Effector memory CD8-positive, alpha-beta T cell (primary cell): ENCODE measurements around the gene MEMO1.
"Not testable (repeated sequence)": the region's sequence is repeated elsewhere in the genome, so short reads cannot be mapped to it uniquely, and the experiment has no call there.

Experiments
- ATAC-seq: fragments of 150-1000 bp; cut with Tn5 transposase; replicated peaks from 2 replicates; pipeline ENCODE4 v1.10.0; 2021; ENCODE audit warnings: mild to moderate bottlenecking, moderate library complexity
- DNase-seq, 3 experiments: peaks; one replicate each; pipeline ENCODE4 v3.0.0; 2021
- H3K27ac Mint-ChIP-seq, 2 donors: one replicate each; pipeline ENCODE4 v1.8.0; 2022; ENCODE audit warnings: mild to moderate bottlenecking in 2 of 2, mixed read lengths in 2 of 2, moderate library complexity in 2 of 2
- H3K27me3 Mint-ChIP-seq, 2 donors: one replicate each; pipeline ENCODE4 v1.8.0; 2022; ENCODE audit warnings: mixed read lengths in 2 of 2
- H3K36me3 Mint-ChIP-seq: one replicate; pipeline ENCODE4 v1.8.0; 2022; ENCODE audit warnings: mild to moderate bottlenecking, moderate library complexity, mixed read lengths; ENCODE audit not compliant: insufficient read depth
- H3K4me1 Mint-ChIP-seq, 2 donors: one replicate each; pipeline ENCODE4 v1.8.0; 2022; ENCODE audit warnings: low read depth in 2 of 2, mixed read lengths in 2 of 2
- H3K4me3 Mint-ChIP-seq, 2 donors: one replicate each; pipeline ENCODE4 v1.8.0; 2022; ENCODE audit warnings: mild to moderate bottlenecking in 2 of 2, mixed read lengths in 2 of 2, moderate library complexity in 2 of 2
- H3K9me3 Mint-ChIP-seq, 2 donors: one replicate each; pipeline ENCODE4 v1.8.0; 2022; ENCODE audit warnings: mixed read lengths in 2 of 2

The MEMO1 gene

GRCh38 chr2:31987454-31988220 is 23.2 kb downstream of the MEMO1 start:
- DNase-seq = no peak

GRCh38 chr2:31986906-31987305 is 23.9 kb downstream of the MEMO1 start:
- no peaks in the 10 kb centered on the region for H3K27me3 Mint-ChIP-seq
- peak overlapping the region; percentile 2 to 57 for H3K27ac Mint-ChIP-seq

More at GRCh38 chr2:31987454-31988220, 23.2 kb downstream of the MEMO1 start:
- Mint-ChIP-seq H3K27me3 (no peaks in the 10 kb centered on the region), H3K4me3 (no peak overlapping the region), H3K4me1 (peaks cover 9 to 29% of the 10 kb centered on the region in 2 donors), H3K27ac (no peak overlapping the region), H3K9me3 (no peaks in the 10 kb centered on the region), H3K36me3 (peaks cover 15% of the 10 kb centered on the region)
- ATAC-seq = no peak

GRCh38 chr2:31983762-31984467 is 26.9 kb downstream of the MEMO1 start:
- Mint-ChIP-seq H3K27ac (peak overlapping the region in 1 of 2 donors; percentile 69), H3K27me3 (no peaks in the 10 kb centered on the region), H3K4me3 (no peak overlapping the region), H3K4me1 (peaks cover 18 to 31% of the 10 kb centered on the region in 2 donors), H3K9me3 (no peaks in the 10 kb centered on the region), H3K36me3 (peaks cover 6% of the 10 kb centered on the region)
- ATAC-seq (no peak), DNase-seq (no peak)

More at GRCh38 chr2:31986906-31987305, 23.9 kb downstream of the MEMO1 start:
- no peak for DNase-seq
- H3K36me3 Mint-ChIP-seq = peaks cover 13% of the 10 kb centered on the region
- no peak overlapping the region for H3K4me3 Mint-ChIP-seq
- peaks cover 7 to 24% of the 10 kb centered on the region in 2 donors for H3K4me1 Mint-ChIP-seq
- no peaks in the 10 kb centered on the region for H3K9me3 Mint-ChIP-seq
- no peak for ATAC-seq

- no peaks in the 10 kb centered on the region for H3K9me3 Mint-ChIP-seq
- H3K4me3 Mint-ChIP-seq = peak overlapping the region in 1 of 2 donors; percentile 37
- DNase-seq = no peak
Observed at GRCh38 chr2:31980674-31981356, 30.0 kb downstream of the MEMO1 start.

GRCh38 chr2:31979956-31980355 is 30.9 kb downstream of the MEMO1 start:
- Mint-ChIP-seq H3K27me3 (no peaks in the 10 kb centered on the region), H3K9me3 (no peaks in the 10 kb centered on the region), H3K27ac (no peak overlapping the region), H3K4me3 (no peak overlapping the region), H3K36me3 (peaks cover 6% of the 10 kb centered on the region), H3K4me1 (peaks cover 18 to 40% of the 10 kb centered on the region in 2 donors)
- DNase-seq (no peak), ATAC-seq (no peak)

More at GRCh38 chr2:31980674-31981356, 30.0 kb downstream of the MEMO1 start:
- H3K36me3 Mint-ChIP-seq = peaks cover 6% of the 10 kb centered on the region
- H3K27me3 Mint-ChIP-seq = no peaks in the 10 kb centered on the region
- H3K4me1 Mint-ChIP-seq = peaks cover 18 to 40% of the 10 kb centered on the region in 2 donors
- peak; percentile 93 for ATAC-seq
- H3K27ac Mint-ChIP-seq = peak overlapping the region; percentile 2 to 70

- DNase-seq = no peak
- H3K4me1 Mint-ChIP-seq = peaks cover 18 to 36% of the 10 kb centered on the region in 2 donors
- H3K4me3 Mint-ChIP-seq = no peak overlapping the region
- no peaks in the 10 kb centered on the region for H3K9me3 Mint-ChIP-seq
- no peaks in the 10 kb centered on the region for H3K27me3 Mint-ChIP-seq
- ATAC-seq = no peak
- H3K36me3 Mint-ChIP-seq = peaks cover 2% of the 10 kb centered on the region
- H3K27ac Mint-ChIP-seq = no peak overlapping the region
Observed at GRCh38 chr2:31979018-31979417, 31.8 kb downstream of the MEMO1 start.

GRCh38 chr2:31978436-31978835 is 32.4 kb downstream of the MEMO1 start:
- DNase-seq = no peak
- Mint-ChIP-seq H3K4me1 (peaks cover 18 to 34% of the 10 kb centered on the region in 2 donors), H3K9me3 (no peaks in the 10 kb centered on the region), H3K27me3 (no peaks in the 10 kb centered on the region), H3K4me3 (no peak overlapping the region), H3K36me3 (no peaks in the 10 kb centered on the region), H3K27ac (no peak overlapping the region)
- ATAC-seq = no peak

GRCh38 chr2:31973665-31974064 is 37.1 kb downstream of the MEMO1 start:
- no peaks in the 10 kb centered on the region for H3K9me3 Mint-ChIP-seq
- no peaks in the 10 kb centered on the region for H3K27me3 Mint-ChIP-seq
- no peak overlapping the region for H3K4me3 Mint-ChIP-seq
- peaks cover 9 to 22% of the 10 kb centered on the region in 2 donors for H3K4me1 Mint-ChIP-seq
- DNase-seq (no peak), ATAC-seq (no peak)
- H3K36me3 Mint-ChIP-seq = peaks cover 11% of the 10 kb centered on the region
- no peak overlapping the region for H3K27ac Mint-ChIP-seq

- peak overlapping the region in 1 of 2 donors; percentile 28 for H3K27ac Mint-ChIP-seq
- ATAC-seq = no peak
Observed at GRCh38 chr2:31972059-31972458, 38.7 kb downstream of the MEMO1 start.

GRCh38 chr2:31969178-31969577 is 41.6 kb downstream of the MEMO1 start:
- H3K27ac Mint-ChIP-seq = no peak overlapping the region
- no peak overlapping the region for H3K4me3 Mint-ChIP-seq
- ATAC-seq (no peak), DNase-seq (no peak)
- H3K36me3 Mint-ChIP-seq = peaks cover 15% of the 10 kb centered on the region
- no peaks in the 10 kb centered on the region for H3K9me3 Mint-ChIP-seq
- H3K27me3 Mint-ChIP-seq = no peaks in the 10 kb centered on the region
- H3K4me1 Mint-ChIP-seq = peaks cover 6 to 19% of the 10 kb centered on the region in 2 donors

More at GRCh38 chr2:31972059-31972458, 38.7 kb downstream of the MEMO1 start:
- Mint-ChIP-seq H3K36me3 (peaks cover 15% of the 10 kb centered on the region), H3K4me1 (peaks cover 9 to 16% of the 10 kb centered on the region in 2 donors), H3K4me3 (no peak overlapping the region), H3K9me3 (no peaks in the 10 kb centered on the region), H3K27me3 (no peaks in the 10 kb centered on the region)
- no peak for DNase-seq

GRCh38 chr2:31967790-31968189 is 43.0 kb downstream of the MEMO1 start:
- H3K36me3 Mint-ChIP-seq = peaks cover 15% of the 10 kb centered on the region
- H3K9me3 Mint-ChIP-seq = no peaks in the 10 kb centered on the region
- peaks cover 12 to 21% of the 10 kb centered on the region in 2 donors for H3K4me1 Mint-ChIP-seq
- H3K27me3 Mint-ChIP-seq = no peaks in the 10 kb centered on the region
- no peak overlapping the region for H3K27ac Mint-ChIP-seq
- no peak overlapping the region for H3K4me3 Mint-ChIP-seq
- no peak for ATAC-seq
- no peak for DNase-seq

GRCh38 chr2:31966402-31966801 is 44.4 kb downstream of the MEMO1 start:
- Mint-ChIP-seq H3K4me1 (peaks cover 11 to 26% of the 10 kb centered on the region in 2 donors), H3K27ac (peak overlapping the region in 1 of 2 donors; percentile 46), H3K36me3 (peaks cover 13% of the 10 kb centered on the region)
- not testable (repeated sequence) for ATAC-seq, H3K9me3 Mint-ChIP-seq, H3K4me3 Mint-ChIP-seq, DNase-seq, H3K27me3 Mint-ChIP-seq

- ATAC-seq = no peak
- Mint-ChIP-seq H3K4me1 (peaks cover 10 to 26% of the 10 kb centered on the region in 2 donors), H3K27me3 (no peaks in the 10 kb centered on the region), H3K4me3 (no peak overlapping the region), H3K9me3 (no peaks in the 10 kb centered on the region), H3K27ac (no peak overlapping the region), H3K36me3 (peaks cover 9% of the 10 kb centered on the region)
- no peak for DNase-seq
Observed at GRCh38 chr2:31965094-31965493, 45.7 kb downstream of the MEMO1 start.
